GM18507 (cell line): ENCODE results near the gene BTG1.

Experiments
- DNase-seq: peaks from one replicate; pipeline ENCODE4 v3.0.0; 2011; ENCODE audit warnings: low read depth; ENCODE audit not compliant: insufficient read length; ENCODE audit errors: extremely low spot score
- FAIRE-seq: peaks from 2 replicates; lab custom pipeline; 2011; peaks lifted over from hg19 to GRCh38; lab: Jason Lieb, UNC

The BTG1 gene

GRCh38 chr12:92155733-92156132 is 10.1 kb upstream of the BTG1 start:
- no peak for DNase-seq
- no peak for FAIRE-seq

DNA sequence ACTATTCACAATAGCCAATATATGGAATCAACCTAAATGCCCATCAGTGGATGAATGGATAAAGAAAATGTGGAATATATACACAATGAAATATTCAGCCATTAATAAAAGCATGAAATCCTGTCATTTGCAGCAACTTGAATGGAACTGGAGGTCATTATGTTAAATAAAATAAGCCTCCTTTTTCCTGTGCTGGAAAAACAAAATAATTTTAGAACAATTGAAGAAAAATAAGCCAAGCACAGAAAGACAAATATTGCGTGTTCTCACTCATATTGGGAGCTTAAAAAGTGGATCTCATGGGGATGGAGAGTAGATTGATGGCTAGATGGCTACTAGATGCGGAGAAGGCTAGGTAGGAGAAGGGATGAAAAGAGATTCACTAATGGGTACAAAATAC is 6.3 kb upstream of the BTG1 start:
- DNase-seq (no peak), FAIRE-seq (no peak)

- FAIRE-seq (no peak), DNase-seq (no peak)
Measured at GRCh38 chr12:92149563-92149962, 3.9 kb upstream of the BTG1 start.

- FAIRE-seq, result peak; percentile 56
- DNase-seq, result no peak
Measured at GRCh38 chr12:92147491-92147890, 1.8 kb upstream of the BTG1 start.

- FAIRE-seq, result no peak
- DNase-seq, result no peak
Measured at GRCh38 chr12:92146497-92147224, 1.0 kb upstream of the BTG1 start.

DNA sequence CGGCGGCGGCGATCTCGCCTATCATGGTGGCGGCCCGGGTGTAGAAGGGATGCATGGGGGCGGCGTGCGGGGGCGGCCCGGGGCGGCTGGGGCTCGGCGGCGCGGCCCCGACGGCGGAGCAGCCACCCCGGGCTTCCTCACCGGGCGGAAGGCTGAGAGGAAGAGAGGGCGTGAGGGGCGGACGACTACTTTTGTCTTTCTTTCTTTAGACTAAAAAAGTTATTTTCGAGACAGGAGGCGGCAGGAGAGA is 240 bp downstream of the BTG1 start:
- FAIRE-seq (no peak), DNase-seq (no peak)

DNA sequence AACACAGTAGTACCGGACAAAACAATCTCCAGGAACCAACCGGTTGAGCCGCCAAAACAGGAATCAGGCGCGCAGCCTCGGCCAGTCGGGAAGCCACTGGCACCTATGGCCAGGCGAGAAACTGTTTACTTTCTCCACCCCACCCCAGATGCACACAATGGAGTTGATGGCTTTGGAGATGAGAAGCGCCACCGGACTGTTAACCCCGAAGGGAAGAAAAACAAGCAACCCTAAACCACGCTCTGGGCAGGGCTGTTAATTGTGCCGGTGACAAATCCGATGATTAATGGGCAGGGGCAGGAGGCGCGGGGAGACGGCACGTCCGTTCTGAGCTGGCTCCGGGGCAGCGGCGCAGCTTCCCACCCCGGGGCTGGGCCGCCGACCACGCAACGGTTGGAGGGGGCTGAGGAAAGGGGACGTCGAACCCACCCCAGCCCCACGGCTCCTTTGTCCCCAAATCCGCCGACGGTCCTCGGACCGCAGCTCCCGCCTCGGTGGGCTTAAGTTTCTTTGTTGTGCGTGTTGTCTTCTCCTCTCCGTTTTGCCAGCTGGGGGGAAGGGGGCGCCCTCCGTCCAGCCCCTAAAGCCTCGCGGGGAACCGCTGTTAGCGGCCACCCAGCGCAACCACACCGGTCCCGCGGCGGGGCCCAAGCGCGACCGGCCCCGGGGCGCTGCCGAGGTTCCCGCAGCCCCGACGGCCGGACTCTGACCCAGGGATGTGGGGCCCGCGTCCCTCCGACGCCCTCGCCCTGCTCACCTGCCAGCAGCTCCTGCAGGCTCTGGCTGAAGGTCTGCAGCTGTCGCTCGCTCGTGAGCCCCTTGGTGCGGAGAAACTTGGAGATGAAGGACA is 790 bp downstream of the BTG1 start:
- FAIRE-seq, result peak; percentile 31
- DNase-seq, result no peak

GRCh38 chr12:92143686-92144630 is 1.7 kb downstream of the BTG1 start:
- DNase-seq, result no peak
- peak; percentile 86 for FAIRE-seq

- FAIRE-seq, result no peak
- no peak for DNase-seq
Measured at GRCh38 chr12:92143258-92143657, 2.4 kb downstream of the BTG1 start.

- DNase-seq, result no peak
- peak; percentile 61 for FAIRE-seq
Measured at GRCh38 chr12:92142251-92142926, 3.3 kb downstream of the BTG1 start.

- DNase-seq (no peak), FAIRE-seq (peak; percentile 72)
Measured at GRCh38 chr12:92141591-92142121, 4.0 kb downstream of the BTG1 start.

GRCh38 chr12:92140896-92141536 is 4.6 kb downstream of the BTG1 start:
- no peak for DNase-seq
- FAIRE-seq, result peak; percentile 24

DNA sequence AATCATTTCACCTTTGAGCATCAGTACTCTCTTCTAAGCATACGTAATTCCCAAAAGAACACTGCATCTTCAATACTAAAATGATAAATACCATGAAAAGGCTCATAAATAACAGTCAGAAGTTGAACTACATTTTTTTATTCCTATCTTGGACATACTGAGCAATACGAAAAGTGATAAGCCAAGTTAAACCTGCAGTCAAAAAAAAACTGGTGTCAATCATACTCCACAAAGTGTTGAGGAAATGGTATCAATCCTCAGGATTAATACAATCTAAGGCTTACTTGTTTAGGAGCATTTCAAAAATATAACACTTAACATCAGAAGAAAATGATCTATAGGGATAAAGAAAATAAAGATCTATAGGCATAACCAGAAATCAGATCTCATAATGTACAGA is 5.5 kb downstream of the BTG1 start:
- FAIRE-seq, result no peak
- DNase-seq, result no peak

GRCh38 chr12:92139634-92140150 is 6.0 kb downstream of the BTG1 start:
- DNase-seq, result no peak
- FAIRE-seq, result peak; percentile 62

GRCh38 chr12:92138626-92139025 is 7.0 kb downstream of the BTG1 start:
- no peak for FAIRE-seq

GRCh38 chr12:92138144-92138543 is 7.5 kb downstream of the BTG1 start:
- no peak for DNase-seq

More at GRCh38 chr12:92138626-92139025, 7.0 kb downstream of the BTG1 start:
- no peak for DNase-seq

DNA sequence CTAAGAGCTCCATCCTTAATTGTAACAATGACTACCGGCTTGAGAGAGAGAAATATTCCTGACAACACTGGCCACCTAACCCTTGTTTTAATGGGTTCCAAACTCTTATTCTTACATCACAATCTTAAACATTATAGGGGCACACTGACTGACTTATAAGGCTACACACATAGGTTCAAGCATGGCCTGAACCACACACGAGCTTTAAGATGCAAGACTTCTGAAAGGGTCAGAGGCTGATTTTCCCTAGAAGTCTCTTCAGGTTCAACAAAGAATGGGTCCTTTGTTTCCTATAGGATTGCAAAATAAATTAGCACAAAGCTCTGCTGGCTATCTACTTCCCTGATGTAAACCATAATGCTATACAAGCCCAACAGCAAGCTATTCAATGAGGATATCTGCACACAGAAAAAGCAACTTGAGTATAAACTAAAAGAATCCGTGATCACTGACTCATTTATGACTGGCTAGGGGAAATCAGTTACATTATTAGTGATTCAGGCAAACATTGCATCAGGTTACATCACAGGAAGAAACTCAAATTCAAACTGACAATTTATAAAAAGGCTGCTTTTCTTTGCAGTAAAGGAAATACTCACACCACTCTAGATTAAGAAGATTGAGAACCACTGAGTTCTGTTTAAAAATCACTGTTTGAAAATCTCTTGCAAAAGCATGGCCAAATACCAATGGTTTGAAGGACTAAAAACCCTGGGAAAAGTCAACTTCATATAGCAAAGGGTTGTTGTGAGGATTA is 8.5 kb downstream of the BTG1 start:
- DNase-seq, result no peak
- peak; percentile 9 for FAIRE-seq

More at GRCh38 chr12:92138144-92138543, 7.5 kb downstream of the BTG1 start:
- FAIRE-seq, result peak; percentile 75
